Kidney tubule cell (primary cell): ENCODE measurements around the gene TLX3.

Experiments used
- DNase-seq: peaks from one replicate; pipeline ENCODE4 v3.0.0-alpha.2; 2018; ENCODE audit warnings: low spot score

TLX3 gene

GRCh38 chr5:171306166-171306565 lies 2.9 kb upstream of the TLX3 start:
- no peak for DNase-seq

- DNase-seq = no peak
Observed at GRCh38 chr5:171306781-171307591, 2.1 kb upstream of the TLX3 start.

DNA sequence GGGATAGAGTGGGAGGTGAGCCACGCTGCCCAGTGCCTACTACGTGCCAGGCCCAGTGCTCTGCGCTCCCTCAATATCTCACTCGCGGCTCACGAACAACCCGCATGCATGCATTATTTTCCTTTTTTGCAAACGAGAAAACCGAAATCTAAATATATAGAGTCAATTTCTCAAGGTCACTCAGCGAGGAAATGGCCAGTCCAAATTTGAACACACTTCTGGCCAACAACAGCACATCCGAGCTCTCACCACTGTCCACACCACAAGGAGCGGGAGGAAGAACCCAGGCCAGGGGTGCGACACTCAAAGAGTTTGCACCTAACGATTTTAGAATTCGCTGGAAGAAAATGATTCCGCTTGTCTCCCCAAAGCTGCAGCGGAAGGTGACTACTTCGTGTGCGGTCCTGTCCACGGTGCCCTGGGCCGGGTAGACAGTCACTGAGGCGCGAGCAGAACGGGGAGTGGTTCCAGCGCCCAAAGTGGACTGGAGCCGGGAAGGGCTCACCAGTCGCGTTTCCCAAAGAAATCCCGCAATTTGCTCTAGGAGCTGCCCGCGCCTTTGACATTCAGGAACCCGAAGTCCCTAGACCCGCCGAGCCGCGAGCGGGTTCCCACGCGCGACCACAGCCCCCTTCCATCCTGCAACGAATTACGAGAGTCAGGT lies 1.1 kb upstream of the TLX3 start:
- no peak for DNase-seq

- DNase-seq = no peak
Observed at GRCh38 chr5:171309276-171310211, 496 bp downstream of the TLX3 start.

GRCh38 chr5:171310212-171310818 lies 1.3 kb downstream of the TLX3 start:
- DNase-seq = peak; percentile 46

GRCh38 chr5:171310819-171311321 lies 1.8 kb downstream of the TLX3 start:
- no peak for DNase-seq

- DNase-seq = no peak
Observed at GRCh38 chr5:171311322-171312077, 2.5 kb downstream of the TLX3 start.

DNA sequence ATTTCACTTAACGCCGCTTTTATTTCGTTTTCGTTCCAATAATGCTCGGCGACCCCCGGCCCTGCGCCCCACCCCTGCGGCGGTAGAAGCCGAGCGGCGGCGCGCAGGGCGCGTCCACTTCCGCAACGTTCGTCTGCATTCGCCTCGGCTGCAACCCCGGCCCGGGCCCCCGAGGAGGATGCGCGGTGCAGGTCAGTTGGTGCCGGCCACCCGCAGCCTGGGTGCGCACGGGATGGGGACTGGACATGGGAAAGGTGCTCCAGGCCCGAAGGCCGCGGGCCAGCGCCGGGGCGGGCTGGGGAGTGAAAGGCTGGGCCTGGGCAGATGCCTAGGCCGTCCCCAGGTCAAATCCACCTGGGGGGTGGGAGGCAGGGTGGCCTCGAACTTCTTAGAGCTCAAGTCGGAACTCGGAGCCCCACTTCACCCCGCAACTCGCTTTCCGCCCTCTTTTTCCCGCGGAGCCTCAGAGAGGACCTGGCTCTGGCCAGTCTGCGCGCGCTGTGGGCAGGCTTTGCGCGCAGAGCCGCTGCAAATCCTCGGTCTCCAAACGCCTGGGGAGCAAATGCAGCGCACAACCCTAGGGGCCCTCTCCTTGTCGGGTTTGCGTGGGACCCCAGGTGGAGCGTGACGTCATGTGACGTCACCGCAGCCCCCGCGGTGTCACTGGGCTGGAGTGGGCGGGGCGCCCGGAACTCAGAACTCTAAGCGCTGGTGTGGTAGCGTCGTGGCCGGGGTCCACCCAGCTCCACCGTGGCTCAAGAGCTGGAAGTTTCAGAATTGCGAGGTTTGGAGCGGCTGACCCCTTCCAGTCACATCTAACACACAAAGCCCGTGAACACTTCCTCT lies 3.3 kb downstream of the TLX3 start:
- DNase-seq = no peak

GRCh38 chr5:171313481-171314206 lies 4.6 kb downstream of the TLX3 start:
- no peak for DNase-seq

GRCh38 chr5:171314728-171315385 lies 5.8 kb downstream of the TLX3 start:
- DNase-seq = no peak

DNA sequence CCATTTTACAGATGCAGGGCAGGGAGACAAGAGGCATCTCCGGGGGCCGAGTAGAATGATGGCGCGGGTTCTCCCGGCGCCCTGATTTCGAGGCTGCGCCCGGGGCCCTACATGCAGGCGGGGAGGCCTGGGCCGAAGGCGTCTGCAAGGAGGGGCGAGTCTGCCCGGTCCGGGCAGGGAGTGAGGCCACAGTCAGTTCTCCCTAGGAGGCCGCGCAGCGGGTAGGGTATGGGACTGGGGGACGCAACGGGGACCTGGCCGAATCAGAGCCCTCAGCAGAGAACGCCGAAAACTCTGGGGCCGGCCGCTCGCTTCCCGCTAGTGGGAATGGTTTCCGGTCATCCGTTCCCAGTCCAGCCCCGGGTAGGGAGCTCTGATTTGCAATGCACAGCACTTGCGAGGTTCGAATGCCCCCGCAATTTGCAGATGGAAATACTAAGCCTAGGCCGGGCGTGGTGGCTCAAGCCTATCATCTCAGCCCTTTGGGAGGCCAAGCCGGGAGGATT lies 6.4 kb downstream of the TLX3 start:
- no peak for DNase-seq

GRCh38 chr5:171315925-171316257 lies 6.8 kb downstream of the TLX3 start:
- DNase-seq = no peak

DNA sequence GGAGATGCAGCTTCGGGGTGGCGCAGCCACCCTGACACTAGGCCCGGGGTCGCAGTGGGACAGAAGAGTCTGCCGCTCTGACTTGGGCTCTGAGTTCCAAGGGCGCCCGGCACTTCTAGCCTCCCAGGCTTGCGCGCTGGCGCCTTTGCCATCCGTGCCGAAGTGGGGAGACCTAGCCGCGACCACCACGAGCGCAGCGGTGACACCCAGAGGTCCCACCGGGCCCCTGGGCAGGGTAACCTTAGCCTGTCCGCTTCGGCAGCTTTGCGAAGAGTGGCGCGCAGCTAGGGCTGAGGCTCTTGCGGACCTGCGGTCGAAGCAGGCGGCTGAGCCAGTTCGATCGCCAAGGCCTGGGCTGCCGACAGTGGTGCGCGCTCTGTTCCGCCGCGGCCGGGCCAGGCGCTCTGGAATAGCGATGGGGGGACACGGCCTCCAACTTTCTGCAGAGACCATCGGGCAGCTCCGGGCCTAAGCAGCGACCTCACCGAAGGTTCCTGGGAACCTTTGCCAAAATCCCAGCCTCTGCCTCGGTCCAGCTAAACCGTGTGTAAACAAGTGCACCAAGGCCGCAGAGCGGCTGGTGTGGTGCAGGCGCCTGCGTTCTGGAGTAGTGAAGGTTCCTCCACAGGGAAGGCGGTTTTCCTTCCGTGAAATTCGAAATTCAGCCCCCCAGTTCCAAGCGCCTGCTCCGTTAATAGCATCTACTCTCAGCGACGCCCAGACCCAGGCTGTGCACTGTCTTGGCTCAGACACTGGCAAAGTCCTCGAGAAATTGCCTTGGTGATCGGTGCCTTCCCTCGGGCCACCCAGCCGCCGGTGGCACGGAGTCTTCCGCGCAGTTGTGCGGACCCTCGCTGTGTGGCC lies 7.4 kb downstream of the TLX3 start:
- no peak for DNase-seq

GRCh38 chr5:171317230-171317629 lies 8.2 kb downstream of the TLX3 start:
- no peak for DNase-seq

DNA sequence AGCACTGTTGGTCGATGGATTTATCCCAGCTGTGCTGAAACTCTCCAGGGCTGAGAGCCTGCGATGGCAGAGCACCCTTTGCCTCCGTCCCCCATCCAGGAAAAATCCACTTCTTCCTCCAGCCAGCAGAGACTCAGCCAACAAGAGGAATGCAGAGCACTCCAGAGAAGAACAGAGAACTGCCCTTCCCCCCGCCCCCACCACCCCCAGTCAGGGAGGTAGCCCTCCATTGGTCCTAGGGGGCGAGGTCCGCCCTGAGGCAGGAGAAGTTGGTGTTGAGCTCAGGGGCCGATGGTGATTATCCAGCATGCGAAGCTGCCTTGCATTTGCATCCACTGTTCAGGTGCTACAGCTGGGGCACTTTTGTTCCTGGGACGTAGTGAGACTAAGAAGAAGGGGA lies 9.0 kb downstream of the TLX3 start:
- DNase-seq = no peak

- no peak for DNase-seq
Observed at GRCh38 chr5:171321447-171321846, 12.4 kb downstream of the TLX3 start.

- DNase-seq = no peak
Observed at GRCh38 chr5:171322527-171322926, 13.5 kb downstream of the TLX3 start.

DNA sequence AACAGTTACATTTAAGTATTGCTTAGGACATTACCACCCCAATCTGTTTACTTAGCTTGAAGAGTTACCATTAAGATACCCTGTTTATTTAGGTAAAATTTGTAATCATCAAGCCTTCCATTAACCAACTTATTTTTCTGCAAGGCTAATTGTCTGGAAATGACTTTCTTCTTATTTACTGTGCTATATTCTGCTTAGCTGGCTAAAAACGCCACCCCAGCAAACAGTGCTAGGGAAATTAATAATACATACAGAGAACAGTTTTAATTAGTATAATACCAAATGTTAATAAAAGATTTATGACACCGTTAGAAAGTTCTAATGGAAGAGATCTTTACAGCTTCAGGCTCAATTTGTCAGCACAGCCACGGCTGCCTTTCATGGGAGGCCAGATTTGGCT lies 14.0 kb downstream of the TLX3 start:
- no peak for DNase-seq
